Myocyte (in vitro differentiated cells): ENCODE measurements around the gene NMB. TPM values are rescaled to one million over a fixed set of nuclear protein-coding genes. Genes with fewer than 3 reads are reported as not detected.

Experiments used
- DNase-seq: peaks from one replicate; pipeline ENCODE4 v3.0.0-alpha.2; 2012; ENCODE audit warnings: low read depth
- total RNA-seq: library from RNA; depleted of rRNA; stranded (reverse); fragments of >200 nt; gene quantifications from 2 replicates; pipeline ENCODE4 v1.2.3, GENCODE V29; 2014

Gene NMB
- total RNA-seq, 1 donor from 2014 or later: 1.7 TPM

GRCh38 chr15:84620626-84621025 is 37.4 kb downstream of the NMB start:
- DNase-seq: no peak

GRCh38 chr15:84616235-84616634 is 41.8 kb downstream of the NMB start:
- no peak for DNase-seq

DNA sequence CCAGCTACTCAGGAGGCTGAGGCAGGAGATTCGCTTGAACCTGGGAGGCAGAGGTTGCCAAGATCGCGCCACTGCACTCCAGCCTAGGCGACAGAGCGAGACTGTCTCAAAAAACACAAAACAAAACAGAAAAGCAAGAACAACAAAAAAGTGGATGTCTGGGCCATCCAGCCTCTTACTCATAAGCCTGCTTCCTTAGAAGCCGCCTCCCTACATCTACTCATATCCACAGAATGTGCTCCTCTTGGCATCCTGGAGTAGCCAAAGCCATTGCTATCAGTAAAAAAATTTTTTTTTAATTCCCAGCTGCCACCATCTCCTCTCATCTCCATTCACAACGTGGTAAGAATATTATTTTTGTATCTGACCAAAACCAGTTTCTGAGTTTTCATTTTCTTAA is 46.4 kb downstream of the NMB start:
- DNase-seq: no peak

- no peak for DNase-seq
Measured at GRCh38 chr15:84609818-84610525, 48.0 kb downstream of the NMB start.

GRCh38 chr15:84608707-84609284 is 49.2 kb downstream of the NMB start:
- DNase-seq: peak; percentile 70

GRCh38 chr15:84606653-84607120 is 51.3 kb downstream of the NMB start:
- no peak for DNase-seq

- DNase-seq: no peak
Measured at GRCh38 chr15:84605554-84605882, 52.5 kb downstream of the NMB start.

Other genes with a start within 250 kb of the NMB start
- gene ZSCAN2, start 57.2 kb downstream of the NMB start, total RNA-seq: 13.3 and 20.1 TPM in 2 replicates
- gene WDR73, start 3.9 kb downstream of the NMB start, total RNA-seq: 18.9 and 24.5 TPM in 2 replicates
- gene SEC11A, start 57.9 kb upstream of the NMB start, total RNA-seq: 178 and 182 TPM in 2 replicates
- gene ZNF592, start 90.4 kb upstream of the NMB start, total RNA-seq: 13.3 and 13.7 TPM in 2 replicates
- gene ALPK3, start 159.2 kb upstream of the NMB start, total RNA-seq: 172 and 190 TPM in 2 replicates
- gene SLC28A1, start 226.5 kb upstream of the NMB start, total RNA-seq: not detected in 2 replicates